GM12891 (cell line): ENCODE data around the gene NECTIN1.

Experiments used
- PAX5 ChIP-seq: IDR thresholded peaks from 2 replicates; pipeline ENCODE4 v1.6.1; 2011; ENCODE audit warnings: low read length, moderate library complexity, mild to moderate bottlenecking; ENCODE audit not compliant: insufficient read depth, severe bottlenecking
- POLR2A ChIP-seq: IDR thresholded peaks from 2 replicates; pipeline ENCODE4 v1.6.1; 2011; ENCODE audit warnings: low read depth, low read length, control low read depth
- POLR2AphosphoS5 ChIP-seq: IDR thresholded peaks from 2 replicates; pipeline ENCODE4 v1.6.1; 2011; ENCODE audit warnings: low read depth, low read length, control low read depth
- POU2F2 ChIP-seq: IDR thresholded peaks from 2 replicates; pipeline ENCODE4 v1.6.1; 2011; ENCODE audit warnings: low read depth, mild to moderate bottlenecking, control low read depth, low read length, moderate library complexity
- SPI1 ChIP-seq: IDR thresholded peaks from 2 replicates; pipeline ENCODE4 v1.6.1; 2011; ENCODE audit warnings: low read depth, low read length, control low read depth
- TAF1 ChIP-seq: IDR thresholded peaks from 2 replicates; pipeline ENCODE4 v1.6.1; 2011; ENCODE audit warnings: low read depth, low read length, control low read depth

DNA sequence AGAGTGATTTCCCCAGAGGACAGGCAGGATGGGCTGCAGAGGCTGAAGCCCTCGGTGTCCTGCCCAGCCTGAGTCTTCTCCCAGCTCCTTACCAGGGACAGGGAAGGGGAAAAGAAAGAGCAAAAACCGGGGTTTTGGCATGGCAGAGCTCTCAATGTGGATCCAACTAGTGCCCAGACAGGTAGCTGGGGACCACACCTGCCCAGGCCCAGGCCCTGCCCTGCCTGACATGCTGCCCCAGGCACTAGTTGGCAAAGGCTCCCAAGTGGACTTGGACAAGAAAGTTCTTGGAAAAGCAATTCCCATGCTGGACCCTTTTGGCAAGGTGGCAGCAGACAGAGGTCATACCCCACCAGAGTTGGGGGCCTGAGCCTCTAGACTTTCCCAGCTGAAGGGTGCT is 31.1 kb downstream of the NECTIN1 start:
- TF ChIP-seq POLR2A (no peak), POLR2AphosphoS5 (no peak), TAF1 (no peak), POU2F2 (no peak), SPI1 (no peak), PAX5 (no peak)
